HEK293 (cell line): ENCODE data around the gene THTPA.

Experiments
- CTCF ChIA-PET: fragments of 350-600 bp; formaldehyde crosslinking; extraction: SDS; loops from one replicate; lab custom pipeline; 2021; ENCODE audit warnings: antibody characterized with exemption; lab: Yijun Ruan, JAX
- POLR2A ChIA-PET: fragments of 300-600 bp; formaldehyde crosslinking; extraction: SDS; loops from one replicate; lab custom pipeline; 2020; ENCODE audit warnings: antibody characterized with exemption, inconsistent platforms; lab: Yijun Ruan, JAX
- H3K27ac ChIP-seq: fragments of 200-500 bp; sonication (Bioruptor generic); 2 replicates; pipeline ENCODE4 v1.5.1; 2014; ENCODE audit warnings: low read depth, low read length, control low read depth, inconsistent platforms; ENCODE audit errors: extremely low read depth
- H3K36me3 ChIP-seq, 2 experiments: fragments of 200-500 bp in 1 of 2; sonication (Bioruptor generic) in 1 of 2; 1 replicate in 1 of 2; 2 replicates in 1 of 2; pipeline ENCODE4 v1.5.1; 2014 to 2017; ENCODE audit warnings: inconsistent platforms in 2 of 2, low read length in 2 of 2; ENCODE audit not compliant: control insufficient read depth in 2 of 2, insufficient read depth in 1 of 2
- H3K4me1 ChIP-seq: fragments of 200-500 bp; sonication (Bioruptor generic); 2 replicates; pipeline ENCODE4 v1.5.1; 2014; ENCODE audit warnings: mild to moderate bottlenecking, low read length, inconsistent platforms; ENCODE audit not compliant: control insufficient read depth, insufficient read depth
- H3K4me3 ChIP-seq: 2 replicates; pipeline ENCODE4 v1.5.1; 2011; ENCODE audit warnings: low read depth, mild to moderate bottlenecking, control low read depth, low read length, moderate library complexity
- H3K9me3 ChIP-seq: fragments of 200-500 bp; sonication (Bioruptor generic); 2 replicates; pipeline ENCODE4 v1.5.1; 2014; ENCODE audit warnings: low read depth, low read length, inconsistent platforms; ENCODE audit not compliant: control insufficient read depth, insufficient read depth
- ATF2 ChIP-seq: fragments of 450-650 bp; formaldehyde crosslinking; IDR thresholded peaks from 2 replicates; pipeline ENCODE4 v1.5.1; 2016; ENCODE audit warnings: missing biosample characterization, missing genetic modification characterization, low read depth
- CTCF ChIP-seq: fragments of 450-650 bp; formaldehyde crosslinking; IDR thresholded peaks from 2 replicates; pipeline ENCODE4 v1.5.1; 2016; ENCODE audit warnings: missing biosample characterization, missing genetic modification characterization
- HOXA7 ChIP-seq: sonication (generic); formaldehyde crosslinking; IDR thresholded peaks from 2 replicates; pipeline ENCODE4 v1.8.1; 2022; ENCODE audit warnings: missing genetic modification reagents, borderline replicate concordance
- KLF7 ChIP-seq: fragments of 450-650 bp; formaldehyde crosslinking; IDR thresholded peaks from 2 replicates; pipeline ENCODE4 v1.5.1; 2016; ENCODE audit warnings: missing biosample characterization, missing genetic modification characterization, borderline replicate concordance
- KLF8 ChIP-seq: fragments of 450-650 bp; formaldehyde crosslinking; IDR thresholded peaks from 2 replicates; pipeline ENCODE4 v1.5.1; 2016; ENCODE audit warnings: missing biosample characterization, missing genetic modification characterization
- MZF1 ChIP-seq: fragments of 450-650 bp; formaldehyde crosslinking; IDR thresholded peaks from 2 replicates; pipeline ENCODE4 v1.5.1; 2017; ENCODE audit warnings: missing biosample characterization, missing genetic modification characterization, borderline replicate concordance
- RBAK ChIP-seq: fragments of 450-650 bp; formaldehyde crosslinking; IDR thresholded peaks from 2 replicates; pipeline ENCODE4 v1.5.1; 2016; ENCODE audit warnings: missing biosample characterization, missing genetic modification characterization
- SETDB1 ChIP-seq: IDR thresholded peaks from one replicate; pipeline ENCODE4 v1.6.1; 2017; ENCODE audit warnings: mild to moderate bottlenecking, low read length, moderate library complexity, mixed read lengths; ENCODE audit not compliant: insufficient read length
- YY2 ChIP-seq: fragments of 450-650 bp; formaldehyde crosslinking; IDR thresholded peaks from 2 replicates; pipeline ENCODE4 v1.5.1; 2016; ENCODE audit warnings: missing biosample characterization, missing genetic modification characterization
- ZNF18 ChIP-seq: fragments of 450-650 bp; formaldehyde crosslinking; IDR thresholded peaks from 2 replicates; pipeline ENCODE4 v1.5.1; 2016; ENCODE audit warnings: missing biosample characterization, missing genetic modification characterization
- ZNF280C ChIP-seq: fragments of 450-650 bp; formaldehyde crosslinking; IDR thresholded peaks from 2 replicates; pipeline ENCODE4 v1.5.1; 2016; ENCODE audit warnings: missing biosample characterization, missing genetic modification characterization
- ZNF280D ChIP-seq: fragments of 450-650 bp; formaldehyde crosslinking; IDR thresholded peaks from 2 replicates; pipeline ENCODE4 v1.5.1; 2016; ENCODE audit warnings: missing biosample characterization, missing genetic modification characterization
- ZNF37A ChIP-seq: fragments of 450-650 bp; IDR thresholded peaks from 2 replicates; pipeline ENCODE4 v1.5.1; 2018; ENCODE audit warnings: missing biosample characterization, missing genetic modification characterization
- ZNF416 ChIP-seq: fragments of 450-650 bp; formaldehyde crosslinking; IDR thresholded peaks from 2 replicates; pipeline ENCODE4 v1.5.1; 2016; ENCODE audit warnings: missing biosample characterization, missing genetic modification characterization
- ZNF449 ChIP-seq: fragments of 450-650 bp; formaldehyde crosslinking; IDR thresholded peaks from 2 replicates; pipeline ENCODE4 v1.5.1; 2017; ENCODE audit warnings: missing biosample characterization, mild to moderate bottlenecking, missing genetic modification characterization, moderate library complexity
- ZNF473 ChIP-seq: fragments of 450-650 bp; formaldehyde crosslinking; IDR thresholded peaks from 2 replicates; pipeline ENCODE4 v1.5.1; 2017; ENCODE audit warnings: missing biosample characterization, missing genetic modification characterization
- ZNF654 ChIP-seq: fragments of 450-650 bp; formaldehyde crosslinking; IDR thresholded peaks from 2 replicates; pipeline ENCODE4 v1.5.1; 2016; ENCODE audit warnings: low read depth, missing biosample characterization, missing genetic modification characterization
- ZNF677 ChIP-seq: fragments of 450-650 bp; IDR thresholded peaks from 2 replicates; pipeline ENCODE4 v1.5.0; 2018; ENCODE audit warnings: missing biosample characterization, mild to moderate bottlenecking, missing genetic modification characterization, moderate library complexity
- ZSCAN5A ChIP-seq: fragments of 450-650 bp; formaldehyde crosslinking; IDR thresholded peaks from 2 replicates; pipeline ENCODE4 v1.5.1; 2016; ENCODE audit warnings: missing biosample characterization, missing genetic modification characterization

The THTPA gene

GRCh38 chr14:23603103-23603502 lies 47.0 kb downstream of the THTPA start (continued):
- no peak for TF ChIP-seq ZNF280D

GRCh38 chr14:23604148-23604547 lies 48.1 kb downstream of the THTPA start:
- no peak overlapping the region for H3K27ac ChIP-seq
- no peak for TF ChIP-seq ATF2 (tag by site-specific recombination)
- no peak for TF ChIP-seq KLF7 (tag by site-specific recombination)
- no peak for TF ChIP-seq SETDB1
- no peak for TF ChIP-seq ZNF677 (tag by site-specific recombination)
- no peak for TF ChIP-seq YY2 (tag by site-specific recombination)
- TF ChIP-seq ZNF654 (tag by site-specific recombination): no peak
- TF ChIP-seq MZF1 (tag by site-specific recombination): no peak
- no peak for TF ChIP-seq ZNF18
- no peak for TF ChIP-seq HOXA7 (CRISPR knock-in tag)
- TF ChIP-seq ZSCAN5A (tag by site-specific recombination): no peak
- no peak for TF ChIP-seq CTCF (tag by site-specific recombination)
- no peak for TF ChIP-seq ZNF416 (tag by site-specific recombination)
- no peak for TF ChIP-seq ZNF473 (tag by site-specific recombination)
- no peak for TF ChIP-seq KLF8
- no peak for TF ChIP-seq ZNF37A (tag by site-specific recombination)
- TF ChIP-seq RBAK (tag by site-specific recombination): no peak
- TF ChIP-seq ZNF280C: no peak
- no peak for TF ChIP-seq ZNF449 (tag by site-specific recombination)
- ChIA-PET CTCF (interaction anchor here (0.6 kb wide), 1 partner anchor 326 kb away, joined by 6 read pairs; no protein-coding TSS in a partner anchor), POLR2A (no interaction called here)
- H3K4me1 ChIP-seq: no peaks in the 10 kb centered on the region
- no peak overlapping the region for H3K4me3 ChIP-seq
- H3K9me3 ChIP-seq: no peaks in the 10 kb centered on the region
- no peaks in the 10 kb centered on the region for H3K36me3 ChIP-seq
